HG02623 (cell line): ENCODE data around the gene TEX2.

ENCODE experiments used
- ATAC-seq: cut with Tn5 transposase; IDR thresholded peaks from one replicate; pipeline ENCODE4 v1.9.1; 2021; ENCODE audit warnings: moderate library complexity; ENCODE audit not compliant: unreplicated experiment

Gene TEX2

GRCh38 chr17:64146418-64147109 lies 116.5 kb downstream of the TEX2 start:
- ATAC-seq: no peak

GRCh38 chr17:64145751-64146417 lies 117.2 kb downstream of the TEX2 start:
- peak; percentile 90 for ATAC-seq

GRCh38 chr17:64145375-64145750 lies 117.7 kb downstream of the TEX2 start:
- ATAC-seq: peak; percentile 4

GRCh38 chr17:64139542-64139941 lies 123.5 kb downstream of the TEX2 start:
- no peak for ATAC-seq

GRCh38 chr17:64138441-64138840 lies 124.6 kb downstream of the TEX2 start:
- ATAC-seq: no peak

- no peak for ATAC-seq
Observed at GRCh38 chr17:64135000-64135399, 128.1 kb downstream of the TEX2 start.

- no peak for ATAC-seq
Observed at GRCh38 chr17:64134216-64134970, 128.7 kb downstream of the TEX2 start.

GRCh38 chr17:64133546-64134215 lies 129.4 kb downstream of the TEX2 start:
- no peak for ATAC-seq

GRCh38 chr17:64131606-64132270 lies 131.3 kb downstream of the TEX2 start:
- no peak for ATAC-seq

- ATAC-seq: no peak
Observed at GRCh38 chr17:64130559-64131001, 132.5 kb downstream of the TEX2 start.

GRCh38 chr17:64129765-64130558 lies 133.1 kb downstream of the TEX2 start, which contains the start of gene ERN1:
TSS of gene ERN1 (minus strand) at chr17:64130144. CDS start at chr17:64130029, 115 bp downstream.
- ATAC-seq: peak; percentile 75

GRCh38 chr17:64129515-64129764 lies 133.6 kb downstream of the TEX2 start:
- peak; percentile 3 for ATAC-seq

GRCh38 chr17:64128787-64129514 lies 134.1 kb downstream of the TEX2 start:
- no peak for ATAC-seq

GRCh38 chr17:64126918-64127317 lies 136.1 kb downstream of the TEX2 start:
- ATAC-seq: no peak

- no peak for ATAC-seq
Observed at GRCh38 chr17:64125937-64126336, 137.1 kb downstream of the TEX2 start.

GRCh38 chr17:64124609-64125008 lies 138.5 kb downstream of the TEX2 start:
- ATAC-seq: no peak

- ATAC-seq: no peak
Observed at GRCh38 chr17:64123114-64123513, 139.9 kb downstream of the TEX2 start.

- peak; percentile 74 for ATAC-seq
Observed at GRCh38 chr17:64120972-64121786, 141.9 kb downstream of the TEX2 start.
